ENCODE data around the gene CTBP2. TPM values are rescaled to one million over a fixed set of nuclear protein-coding genes. Genes with fewer than 3 reads are reported as not detected.

CTBP2 gene
- total RNA-seq, 4 donors from 2014 or later = 92.4 to 136 (median 125) TPM

GRCh38 chr10:125116652-125117310 lies 43.6 kb downstream of the CTBP2 start:
- H3K4me3 ChIP-seq (replicated peaks in 1 of 3) = no peak overlapping the region
- peaks cover 65 to 86% of the 10 kb centered on the region in 2 donors for H3K4me1 ChIP-seq
- DNase-seq = peak in 1 of 2 donors; percentile 21
- H3K36me3 ChIP-seq = no peaks in the 10 kb centered on the region
- no peak for TF ChIP-seq POLR2A (IDR thresholded peaks at IDR 0.05)
- TF ChIP-seq, protein P1, sequence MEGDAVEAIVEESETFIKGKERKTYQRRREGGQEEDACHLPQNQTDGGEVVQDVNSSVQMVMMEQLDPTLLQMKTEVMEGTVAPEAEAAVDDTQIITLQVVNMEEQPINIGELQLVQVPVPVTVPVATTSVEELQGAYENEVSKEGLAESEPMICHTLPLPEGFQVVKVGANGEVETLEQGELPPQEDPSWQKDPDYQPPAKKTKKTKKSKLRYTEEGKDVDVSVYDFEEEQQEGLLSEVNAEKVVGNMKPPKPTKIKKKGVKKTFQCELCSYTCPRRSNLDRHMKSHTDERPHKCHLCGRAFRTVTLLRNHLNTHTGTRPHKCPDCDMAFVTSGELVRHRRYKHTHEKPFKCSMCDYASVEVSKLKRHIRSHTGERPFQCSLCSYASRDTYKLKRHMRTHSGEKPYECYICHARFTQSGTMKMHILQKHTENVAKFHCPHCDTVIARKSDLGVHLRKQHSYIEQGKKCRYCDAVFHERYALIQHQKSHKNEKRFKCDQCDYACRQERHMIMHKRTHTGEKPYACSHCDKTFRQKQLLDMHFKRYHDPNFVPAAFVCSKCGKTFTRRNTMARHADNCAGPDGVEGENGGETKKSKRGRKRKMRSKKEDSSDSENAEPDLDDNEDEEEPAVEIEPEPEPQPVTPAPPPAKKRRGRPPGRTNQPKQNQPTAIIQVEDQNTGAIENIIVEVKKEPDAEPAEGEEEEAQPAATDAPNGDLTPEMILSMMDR (IDR thresholded peaks at IDR 0.05) = no peak
- intact Hi-C loops (cut with DNase I) = no loop called here
- H3K27ac ChIP-seq = peak overlapping the region; percentile 63 to 80 (median 70)
- WGBS, 2 donors = 68 to 82% methylated on average over 14 to 15 of the region's 18 CpGs
- H3K27me3 ChIP-seq = no peaks in the 10 kb centered on the region
- H3K9me3 ChIP-seq = no peaks in the 10 kb centered on the region

- TF ChIP-seq, protein P1 (IDR thresholded peaks at IDR 0.05) = no peak
- TF ChIP-seq POLR2A (IDR thresholded peaks at IDR 0.05) = no peak
- 94 to 95% methylated on average over 16 of the region's 16 CpGs for WGBS, 2 donors
- Histone ChIP-seq H3K27me3 (no peaks in the 10 kb centered on the region), H3K27ac (peak overlapping the region in 2 of 3 donors; percentile 72 to 80), H3K9me3 (no peaks in the 10 kb centered on the region), H3K4me3 (replicated peaks in 1 of 3) (no peak overlapping the region), H3K36me3 (no peaks in the 10 kb centered on the region), H3K4me1 (peaks cover 65 to 86% of the 10 kb centered on the region in 2 donors)
- intact Hi-C loops (cut with DNase I) = no loop called here
- DNase-seq = peak in 1 of 2 donors; percentile 2
Observed at GRCh38 chr10:125116041-125116649, 44.2 kb downstream of the CTBP2 start.

- intact Hi-C loops (cut with DNase I) = no loop called here
- no peak for DNase-seq
- Histone ChIP-seq H3K27ac (peak overlapping the region; percentile 50 to 80 (median 72)), H3K9me3 (no peaks in the 10 kb centered on the region), H3K4me3 (replicated peaks in 1 of 3) (no peak overlapping the region), H3K4me1 (peaks cover 58 to 79% of the 10 kb centered on the region in 2 donors), H3K27me3 (no peaks in the 10 kb centered on the region), H3K36me3 (no peaks in the 10 kb centered on the region)
- WGBS, 2 donors = 97 to 98% methylated on average over 5 of the region's 5 CpGs
- TF ChIP-seq POLR2A (IDR thresholded peaks at IDR 0.05) = no peak
- TF ChIP-seq, protein P1 (IDR thresholded peaks at IDR 0.05) = no peak
Observed at GRCh38 chr10:125115409-125115808, 45.0 kb downstream of the CTBP2 start.

DNA sequence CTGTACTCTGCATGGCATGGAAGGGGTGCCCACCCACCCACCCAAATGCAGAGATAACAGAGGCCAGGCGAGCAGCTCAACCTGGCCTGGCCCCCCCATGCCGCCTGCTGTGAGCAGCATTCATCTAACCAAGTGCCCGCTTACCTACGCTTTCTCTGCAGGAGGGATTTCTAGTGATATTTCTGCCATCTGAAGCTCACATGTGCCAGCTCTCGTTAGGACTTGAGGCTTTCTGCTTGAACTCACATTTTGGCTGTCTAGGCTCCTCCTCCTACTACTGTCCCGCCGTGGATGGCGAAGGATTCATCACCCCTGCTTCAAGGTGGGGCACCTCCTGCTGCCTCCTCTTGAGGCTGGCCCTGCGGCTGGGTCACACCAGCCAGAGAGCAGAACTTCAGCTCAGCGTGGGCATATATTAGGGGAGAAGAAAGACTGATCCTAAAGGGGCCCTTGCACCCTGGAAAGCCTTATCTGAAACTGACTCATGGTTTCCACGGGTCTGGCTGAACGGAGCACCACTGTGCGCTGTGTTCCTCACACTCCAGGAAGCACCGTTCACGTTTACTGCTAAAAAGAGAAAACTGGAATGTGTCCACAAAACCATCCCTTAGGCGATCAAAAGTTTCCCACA lies 45.5 kb downstream of the CTBP2 start:
- H3K36me3 ChIP-seq = no peaks in the 10 kb centered on the region
- H3K4me1 ChIP-seq = peaks cover 54 to 73% of the 10 kb centered on the region in 2 donors
- TF ChIP-seq, protein P1 (IDR thresholded peaks at IDR 0.05) = no peak
- no peak for TF ChIP-seq POLR2A (IDR thresholded peaks at IDR 0.05)
- no peaks in the 10 kb centered on the region for H3K27me3 ChIP-seq
- no peaks in the 10 kb centered on the region for H3K9me3 ChIP-seq
- 49 to 61% methylated on average over 15 to 16 of the region's 16 CpGs for WGBS, 2 donors
- intact Hi-C loops (cut with DNase I) = no loop called here
- peak; percentile 68 to 74 for DNase-seq
- no peak overlapping the region for H3K4me3 ChIP-seq (replicated peaks in 1 of 3)
- peak overlapping the region; percentile 50 to 80 (median 72) for H3K27ac ChIP-seq

All from thyroid gland (tissue), 4 donors.